ENCODE measurements around the gene NOTCH4. TPM values are rescaled to one million over a fixed set of nuclear protein-coding genes. Genes with fewer than 3 reads are reported as not detected.

NOTCH4 gene
- total RNA-seq, 1 experiment from 2014 or later: 5.7 TPM

- Mint-ChIP-seq H3K4me1 (ENCODE audit: low read depth, unreplicated experiment) (no peaks in the 10 kb centered on the region), H3K27me3 (ENCODE audit: unreplicated experiment) (peaks cover 64% of the 10 kb centered on the region), H3K27ac (ENCODE audit: unreplicated experiment) (no peak overlapping the region), H3K4me3 (ENCODE audit: low read depth, unreplicated experiment) (no peak overlapping the region), H3K36me3 (ENCODE audit: insufficient read depth, unreplicated experiment) (no peaks in the 10 kb centered on the region), H3K9me3 (ENCODE audit: low read depth, unreplicated experiment) (no peaks in the 10 kb centered on the region)
- no peak for DNase-seq
- CTCF ChIA-PET: interaction anchor here (0.8 kb wide), 1 partner anchor 1846 kb away, joined by 10 read pairs; no protein-coding TSS in a partner anchor
- no TSS peak for BruUV-seq (replicated peaks)
- intact Hi-C loops (cut with micrococcal nuclease; ENCODE audit: unreplicated experiment): no loop called here
- TF ChIP-seq, protein P1, sequence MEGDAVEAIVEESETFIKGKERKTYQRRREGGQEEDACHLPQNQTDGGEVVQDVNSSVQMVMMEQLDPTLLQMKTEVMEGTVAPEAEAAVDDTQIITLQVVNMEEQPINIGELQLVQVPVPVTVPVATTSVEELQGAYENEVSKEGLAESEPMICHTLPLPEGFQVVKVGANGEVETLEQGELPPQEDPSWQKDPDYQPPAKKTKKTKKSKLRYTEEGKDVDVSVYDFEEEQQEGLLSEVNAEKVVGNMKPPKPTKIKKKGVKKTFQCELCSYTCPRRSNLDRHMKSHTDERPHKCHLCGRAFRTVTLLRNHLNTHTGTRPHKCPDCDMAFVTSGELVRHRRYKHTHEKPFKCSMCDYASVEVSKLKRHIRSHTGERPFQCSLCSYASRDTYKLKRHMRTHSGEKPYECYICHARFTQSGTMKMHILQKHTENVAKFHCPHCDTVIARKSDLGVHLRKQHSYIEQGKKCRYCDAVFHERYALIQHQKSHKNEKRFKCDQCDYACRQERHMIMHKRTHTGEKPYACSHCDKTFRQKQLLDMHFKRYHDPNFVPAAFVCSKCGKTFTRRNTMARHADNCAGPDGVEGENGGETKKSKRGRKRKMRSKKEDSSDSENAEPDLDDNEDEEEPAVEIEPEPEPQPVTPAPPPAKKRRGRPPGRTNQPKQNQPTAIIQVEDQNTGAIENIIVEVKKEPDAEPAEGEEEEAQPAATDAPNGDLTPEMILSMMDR (IDR thresholded peaks at IDR 0.05; ENCODE audit: unreplicated experiment): no peak
Observed at GRCh38 chr6:32222333-32223230, 1.3 kb downstream of the NOTCH4 start.

GRCh38 chr6:32220021-32220420 lies 3.8 kb downstream of the NOTCH4 start:
- CTCF ChIA-PET: interaction anchor here (1.0 kb wide), 1 partner anchor 182 kb away, joined by 3 read pairs; no protein-coding TSS in a partner anchor
- no TSS peak for BruUV-seq (replicated peaks)
- no peaks in the 10 kb centered on the region for H3K9me3 Mint-ChIP-seq (ENCODE audit: low read depth, unreplicated experiment)
- TF ChIP-seq, protein P1 (IDR thresholded peaks at IDR 0.05; ENCODE audit: unreplicated experiment): no peak
- DNase-seq: no peak
- H3K4me3 Mint-ChIP-seq (ENCODE audit: low read depth, unreplicated experiment): no peak overlapping the region
- H3K27ac Mint-ChIP-seq (ENCODE audit: unreplicated experiment): no peak overlapping the region
- intact Hi-C loops (cut with micrococcal nuclease; ENCODE audit: unreplicated experiment): no loop called here
- no peaks in the 10 kb centered on the region for H3K36me3 Mint-ChIP-seq (ENCODE audit: insufficient read depth, unreplicated experiment)
- peaks cover 89% of the 10 kb centered on the region for H3K27me3 Mint-ChIP-seq (ENCODE audit: unreplicated experiment)
- no peaks in the 10 kb centered on the region for H3K4me1 Mint-ChIP-seq (ENCODE audit: low read depth, unreplicated experiment)

GRCh38 chr6:32218167-32218566 lies 5.7 kb downstream of the NOTCH4 start:
- H3K4me1 Mint-ChIP-seq (ENCODE audit: low read depth, unreplicated experiment): no peaks in the 10 kb centered on the region
- H3K9me3 Mint-ChIP-seq (ENCODE audit: low read depth, unreplicated experiment): no peaks in the 10 kb centered on the region
- TF ChIP-seq, protein P1 (IDR thresholded peaks at IDR 0.05; ENCODE audit: unreplicated experiment): no peak
- intact Hi-C loops (cut with micrococcal nuclease; ENCODE audit: unreplicated experiment): no loop called here
- no peak for DNase-seq
- H3K27ac Mint-ChIP-seq (ENCODE audit: unreplicated experiment): no peak overlapping the region
- peaks cover 93% of the 10 kb centered on the region for H3K27me3 Mint-ChIP-seq (ENCODE audit: unreplicated experiment)
- CTCF ChIA-PET: no interaction called here
- H3K36me3 Mint-ChIP-seq (ENCODE audit: insufficient read depth, unreplicated experiment): no peaks in the 10 kb centered on the region
- H3K4me3 Mint-ChIP-seq (ENCODE audit: low read depth, unreplicated experiment): no peak overlapping the region
- BruUV-seq (replicated peaks): no TSS peak

- no TSS peak for BruUV-seq (replicated peaks)
- Mint-ChIP-seq H3K4me3 (ENCODE audit: low read depth, unreplicated experiment) (no peak overlapping the region), H3K27ac (ENCODE audit: unreplicated experiment) (no peak overlapping the region), H3K27me3 (ENCODE audit: unreplicated experiment) (peaks cover 87% of the 10 kb centered on the region), H3K4me1 (ENCODE audit: low read depth, unreplicated experiment) (no peaks in the 10 kb centered on the region), H3K36me3 (ENCODE audit: insufficient read depth, unreplicated experiment) (no peaks in the 10 kb centered on the region), H3K9me3 (ENCODE audit: low read depth, unreplicated experiment) (no peaks in the 10 kb centered on the region)
- CTCF ChIA-PET: no interaction called here
- intact Hi-C loops (cut with micrococcal nuclease; ENCODE audit: unreplicated experiment): no loop called here
- TF ChIP-seq, protein P1 (IDR thresholded peaks at IDR 0.05; ENCODE audit: unreplicated experiment): no peak
- DNase-seq: no peak
Observed at GRCh38 chr6:32216998-32217397, 6.9 kb downstream of the NOTCH4 start.

All from Calu3 (cell line).